Activated naive CD8-positive, alpha-beta T cell treated with anti-CD3 and anti-CD28 coated beads for 36 hours (primary cell): ENCODE measurements around the gene E2F8. TPM values are rescaled to one million over a fixed set of nuclear protein-coding genes. Genes with fewer than 3 reads are reported as not detected.

Source experiments
- DNase-seq: peaks from one replicate; pipeline ENCODE4 v3.0.0; 2021
- H3K27ac Mint-ChIP-seq: one replicate; pipeline ENCODE4 v1.8.0; 2022; ENCODE audit warnings: mild to moderate bottlenecking, moderate library complexity, mixed read lengths
- H3K27me3 Mint-ChIP-seq: one replicate; pipeline ENCODE4 v1.8.0; 2022; ENCODE audit warnings: mild to moderate bottlenecking, mixed read lengths
- H3K36me3 Mint-ChIP-seq: one replicate; pipeline ENCODE4 v1.8.0; 2021; ENCODE audit warnings: mild to moderate bottlenecking, mixed read lengths
- H3K4me1 Mint-ChIP-seq: one replicate; pipeline ENCODE4 v1.8.0; 2021; ENCODE audit warnings: mixed read lengths
- H3K4me3 Mint-ChIP-seq: one replicate; pipeline ENCODE4 v1.8.0; 2022; ENCODE audit warnings: mild to moderate bottlenecking, moderate library complexity, mixed read lengths
- H3K9me3 Mint-ChIP-seq: one replicate; pipeline ENCODE4 v1.8.0; 2022; ENCODE audit warnings: mixed read lengths
- total RNA-seq, 2 experiments: library from RNA; stranded (reverse); gene quantifications; one replicate each; pipeline ENCODE4 v1.2.3, GENCODE V29; 2021

The E2F8 gene
- total RNA-seq, 2 experiments from 2014 or later, result 16.2 to 16.7 TPM

DNA sequence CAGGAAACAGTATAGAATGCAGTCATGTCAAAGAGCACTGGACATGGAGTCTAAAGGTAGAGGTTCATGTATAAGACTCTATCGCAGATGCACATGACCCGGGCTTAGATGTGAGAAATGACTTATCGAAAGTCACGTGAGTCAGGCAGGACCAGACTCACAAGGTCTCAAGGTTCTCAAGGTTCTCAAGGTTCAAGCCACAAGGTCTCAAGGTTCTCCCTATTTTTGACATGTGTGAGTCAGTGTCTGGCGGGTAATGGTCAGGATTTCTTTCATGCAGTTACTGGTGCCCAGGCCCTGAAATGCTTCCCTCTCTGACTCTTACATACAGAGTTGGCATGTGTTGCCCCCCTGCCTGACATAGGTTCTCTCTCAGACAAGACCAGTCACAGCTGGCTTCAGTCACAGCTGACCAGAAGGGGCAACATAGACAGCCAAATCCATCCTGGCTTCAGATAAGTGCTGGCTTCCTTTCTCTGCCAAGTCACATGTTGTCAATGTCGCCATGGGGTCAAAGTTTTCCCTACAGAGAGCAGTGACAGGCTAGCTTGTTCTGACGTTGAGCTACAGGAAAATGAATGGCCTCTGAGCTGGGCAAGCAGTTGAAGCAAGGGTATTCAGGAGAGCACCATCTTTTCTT is 49.1 kb downstream of the E2F8 start:
- H3K27me3 Mint-ChIP-seq, result no peaks in the 10 kb centered on the region
- no peak overlapping the region for H3K4me3 Mint-ChIP-seq
- H3K9me3 Mint-ChIP-seq, result no peaks in the 10 kb centered on the region
- no peaks in the 10 kb centered on the region for H3K4me1 Mint-ChIP-seq
- no peak for DNase-seq
- no peak overlapping the region for H3K27ac Mint-ChIP-seq
- H3K36me3 Mint-ChIP-seq, result no peaks in the 10 kb centered on the region

DNA sequence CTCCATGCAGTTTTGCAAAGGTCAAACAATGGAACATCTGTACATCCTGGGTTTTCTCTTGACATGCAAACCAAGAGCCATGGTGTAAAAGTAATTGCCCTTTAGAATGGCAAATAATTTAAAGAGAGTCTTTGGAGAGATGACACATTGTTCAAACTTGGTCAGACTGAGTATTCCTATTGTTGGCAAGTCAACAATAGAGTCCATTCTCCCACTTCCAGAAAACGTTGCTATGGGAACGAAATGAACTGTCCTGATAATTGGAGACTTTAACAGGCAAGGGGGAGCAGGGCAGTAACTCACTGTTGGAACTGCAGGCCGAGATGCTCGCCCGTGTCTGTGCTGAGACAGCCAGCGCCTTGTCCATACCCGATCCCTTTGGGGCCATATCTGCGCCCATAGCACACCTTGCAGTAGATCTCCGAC is 52.9 kb downstream of the E2F8 start:
- Mint-ChIP-seq H3K4me1 (no peaks in the 10 kb centered on the region), H3K4me3 (no peak overlapping the region), H3K27me3 (no peaks in the 10 kb centered on the region), H3K36me3 (no peaks in the 10 kb centered on the region), H3K27ac (no peak overlapping the region), H3K9me3 (no peaks in the 10 kb centered on the region)
- no peak for DNase-seq

DNA sequence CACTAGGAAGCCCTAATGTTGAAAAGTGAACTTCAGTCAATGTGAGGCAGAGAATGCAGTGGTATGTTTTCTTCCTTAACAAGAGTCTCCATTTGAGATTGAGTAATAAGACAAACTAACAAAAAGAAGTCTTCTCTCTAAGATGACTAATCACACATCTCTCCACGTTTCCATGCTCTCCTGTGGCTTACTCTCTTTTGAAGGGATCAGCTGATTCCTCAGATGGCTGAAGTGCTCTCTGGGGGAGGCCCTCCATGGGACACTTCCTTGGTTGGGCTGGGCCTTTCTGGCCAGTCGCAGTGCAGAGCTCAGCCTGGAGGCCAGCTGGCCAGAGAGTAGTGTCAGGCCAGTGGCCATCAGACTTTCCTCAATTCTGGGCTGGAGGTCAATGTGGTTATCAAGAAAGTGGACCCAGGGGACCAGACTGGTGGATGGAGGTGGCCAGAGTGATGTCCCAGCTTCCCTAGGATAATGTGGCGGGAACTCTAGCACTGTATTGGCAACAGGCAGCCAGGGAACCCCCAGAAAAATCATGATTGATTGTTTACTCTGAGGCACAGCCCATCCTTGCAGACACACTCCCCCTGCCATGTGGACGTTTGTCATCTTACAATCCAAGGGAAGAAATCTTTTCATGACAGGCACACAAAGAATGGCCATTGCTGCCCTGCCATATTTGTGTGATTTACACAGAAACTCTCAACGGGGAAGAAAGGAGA is 53.5 kb downstream of the E2F8 start:
- H3K27me3 Mint-ChIP-seq, result no peaks in the 10 kb centered on the region
- no peaks in the 10 kb centered on the region for H3K4me1 Mint-ChIP-seq
- H3K27ac Mint-ChIP-seq, result no peak overlapping the region
- no peaks in the 10 kb centered on the region for H3K9me3 Mint-ChIP-seq
- no peak overlapping the region for H3K4me3 Mint-ChIP-seq
- H3K36me3 Mint-ChIP-seq, result no peaks in the 10 kb centered on the region
- DNase-seq, result no peak

DNA sequence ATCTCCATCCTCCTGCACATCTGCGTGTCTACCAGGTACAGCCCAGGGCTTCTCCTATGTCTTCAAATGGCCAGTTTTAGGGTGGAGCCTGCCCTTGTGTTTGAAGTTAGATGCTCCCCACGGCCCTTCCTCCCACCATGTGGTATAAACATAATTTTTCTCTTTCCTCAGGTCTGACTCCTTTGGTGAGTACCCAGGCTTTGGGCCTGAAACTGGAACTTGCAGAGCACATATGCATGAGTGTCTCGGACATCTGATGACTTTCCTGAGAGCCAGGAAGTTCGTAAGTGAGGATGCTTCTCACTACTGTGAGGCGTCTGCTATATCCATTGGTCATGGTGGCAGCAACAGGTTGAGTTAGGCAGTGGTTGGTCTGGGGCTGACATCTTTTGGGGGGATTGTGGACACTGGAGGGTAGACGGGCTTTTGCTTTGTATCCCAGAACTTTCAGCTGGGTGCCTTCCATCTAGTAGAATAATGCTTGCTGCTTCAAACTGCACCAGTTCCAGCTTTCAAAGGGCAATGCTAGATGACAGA is 55.2 kb downstream of the E2F8 start:
- Mint-ChIP-seq H3K4me3 (no peak overlapping the region), H3K4me1 (no peaks in the 10 kb centered on the region), H3K27me3 (no peaks in the 10 kb centered on the region), H3K9me3 (no peaks in the 10 kb centered on the region), H3K36me3 (no peaks in the 10 kb centered on the region), H3K27ac (no peak overlapping the region)
- no peak for DNase-seq

DNA sequence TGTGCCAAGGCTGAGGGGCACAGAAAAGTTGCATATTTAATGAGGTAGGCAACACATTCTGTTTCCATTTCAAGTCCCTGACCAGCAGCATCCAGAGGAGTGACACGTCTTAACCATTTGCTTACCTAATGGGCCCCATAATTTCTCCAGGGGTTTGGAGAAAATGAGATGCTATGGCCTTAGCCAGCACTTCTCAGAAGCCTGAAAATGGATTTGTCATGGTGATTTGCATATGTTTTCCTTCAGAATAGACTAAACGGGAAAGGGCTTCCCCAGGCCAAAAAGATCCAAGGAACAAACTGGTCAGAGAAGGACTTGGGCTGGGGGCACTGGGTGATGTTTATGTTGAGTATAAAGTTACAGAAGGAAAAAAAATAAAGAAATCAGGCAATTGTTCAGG is 55.7 kb downstream of the E2F8 start:
- H3K36me3 Mint-ChIP-seq, result peaks cover under 1% of the 10 kb centered on the region
- DNase-seq, result no peak
- H3K4me1 Mint-ChIP-seq, result no peaks in the 10 kb centered on the region
- H3K4me3 Mint-ChIP-seq, result no peak overlapping the region
- no peaks in the 10 kb centered on the region for H3K27me3 Mint-ChIP-seq
- no peak overlapping the region for H3K27ac Mint-ChIP-seq
- H3K9me3 Mint-ChIP-seq, result no peaks in the 10 kb centered on the region

- Mint-ChIP-seq H3K4me3 (no peak overlapping the region), H3K27ac (no peak overlapping the region), H3K9me3 (no peaks in the 10 kb centered on the region)
These were observed 57.1 kb downstream of the E2F8 start for GRCh38 chr11:19183646-19184045.

GRCh38 chr11:19181531-19182261 is 59.0 kb downstream of the E2F8 start:
- no peak for DNase-seq
- Mint-ChIP-seq H3K36me3 (peaks cover 6% of the 10 kb centered on the region), H3K9me3 (no peaks in the 10 kb centered on the region), H3K4me3 (no peak overlapping the region), H3K27me3 (no peaks in the 10 kb centered on the region), H3K4me1 (no peaks in the 10 kb centered on the region), H3K27ac (no peak overlapping the region)

More at GRCh38 chr11:19183646-19184045, 57.1 kb downstream of the E2F8 start:
- Mint-ChIP-seq H3K36me3 (peaks cover 2% of the 10 kb centered on the region), H3K4me1 (no peaks in the 10 kb centered on the region), H3K27me3 (no peaks in the 10 kb centered on the region)
- no peak for DNase-seq

GRCh38 chr11:19176629-19177186 is 64.0 kb downstream of the E2F8 start:
- H3K4me3 Mint-ChIP-seq, result no peak overlapping the region
- no peak overlapping the region for H3K27ac Mint-ChIP-seq
- H3K27me3 Mint-ChIP-seq, result no peaks in the 10 kb centered on the region
- H3K4me1 Mint-ChIP-seq, result no peaks in the 10 kb centered on the region
- DNase-seq, result no peak
- H3K9me3 Mint-ChIP-seq, result no peaks in the 10 kb centered on the region
- H3K36me3 Mint-ChIP-seq, result peaks cover 29% of the 10 kb centered on the region

Other genes starting within 250 kb of the E2F8 start
- under 1 TPM in 1 of 2 experiments, not detected in 1; 0.16 TPM for gene MRGPRX2, start 180.2 kb downstream of the E2F8 start, total RNA-seq
- 10 to 100 TPM; 16.5 to 19.3 TPM for gene ZDHHC13, start 123.8 kb downstream of the E2F8 start, total RNA-seq
- not detected for gene CSRP3, start 39.0 kb downstream of the E2F8 start, total RNA-seq